ENCODE measurements around the gene RBM33. TPM values are rescaled to one million over a fixed set of nuclear protein-coding genes. Genes with fewer than 3 reads are reported as not detected.
A peak's percentile ranks its signal among the peaks of the same experiment; 100 is the strongest.

The RBM33 gene
- total RNA-seq, 3 donors from 2014 or later = 63.3 to 70.5 (median 66.4) TPM

DNA sequence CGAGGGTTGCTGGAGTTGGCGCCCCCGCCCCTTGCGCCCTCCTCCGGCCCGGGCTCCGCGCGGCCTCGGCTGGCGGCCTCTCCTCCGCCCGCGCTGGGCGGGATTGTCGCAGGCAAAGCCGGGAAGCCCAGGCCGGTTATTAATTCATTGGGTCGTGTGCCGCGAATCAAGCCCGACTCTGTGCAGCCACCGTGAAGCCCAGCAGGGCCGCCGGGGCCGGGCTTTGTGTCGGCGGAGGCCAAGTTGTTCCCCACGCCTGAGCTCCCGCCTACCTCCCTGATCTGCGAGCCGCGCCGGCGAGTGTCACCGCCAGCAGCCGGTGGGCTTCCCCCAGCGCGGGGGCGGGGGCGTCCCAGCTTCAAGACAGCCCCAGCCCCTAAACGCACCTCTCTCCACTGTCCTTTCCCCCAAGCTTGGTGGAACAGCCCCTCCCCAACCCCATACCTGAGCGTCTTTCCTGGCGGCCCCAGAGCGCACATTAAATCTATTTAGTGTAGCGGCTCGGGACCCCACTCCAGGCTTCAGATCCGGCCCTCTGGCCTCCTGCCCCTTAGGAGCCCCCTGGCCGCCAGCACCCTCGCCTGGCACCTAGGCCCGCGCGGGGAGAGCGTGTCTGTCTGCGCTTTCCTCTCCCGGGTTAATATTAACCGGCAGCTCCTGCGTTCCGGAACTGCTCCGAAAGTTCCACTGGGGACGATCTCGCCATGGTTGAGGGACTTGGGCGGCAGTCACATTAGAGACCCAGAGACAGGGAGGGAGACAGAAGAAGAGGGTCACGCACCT is 164.3 kb downstream of the RBM33 start:
- ATAC-seq (no peak), DNase-seq (no peak)
- no peaks in the 10 kb centered on the region for H3K36me3 Mint-ChIP-seq (ENCODE audit: insufficient read depth)
- H3K4me3 Mint-ChIP-seq = no peak overlapping the region
- H3K9me3 Mint-ChIP-seq = no peaks in the 10 kb centered on the region
- peaks cover 71% of the 10 kb centered on the region for H3K27me3 Mint-ChIP-seq (ENCODE audit: low read depth)
- peaks cover 24% of the 10 kb centered on the region for H3K4me1 Mint-ChIP-seq (ENCODE audit: low read depth)

DNA sequence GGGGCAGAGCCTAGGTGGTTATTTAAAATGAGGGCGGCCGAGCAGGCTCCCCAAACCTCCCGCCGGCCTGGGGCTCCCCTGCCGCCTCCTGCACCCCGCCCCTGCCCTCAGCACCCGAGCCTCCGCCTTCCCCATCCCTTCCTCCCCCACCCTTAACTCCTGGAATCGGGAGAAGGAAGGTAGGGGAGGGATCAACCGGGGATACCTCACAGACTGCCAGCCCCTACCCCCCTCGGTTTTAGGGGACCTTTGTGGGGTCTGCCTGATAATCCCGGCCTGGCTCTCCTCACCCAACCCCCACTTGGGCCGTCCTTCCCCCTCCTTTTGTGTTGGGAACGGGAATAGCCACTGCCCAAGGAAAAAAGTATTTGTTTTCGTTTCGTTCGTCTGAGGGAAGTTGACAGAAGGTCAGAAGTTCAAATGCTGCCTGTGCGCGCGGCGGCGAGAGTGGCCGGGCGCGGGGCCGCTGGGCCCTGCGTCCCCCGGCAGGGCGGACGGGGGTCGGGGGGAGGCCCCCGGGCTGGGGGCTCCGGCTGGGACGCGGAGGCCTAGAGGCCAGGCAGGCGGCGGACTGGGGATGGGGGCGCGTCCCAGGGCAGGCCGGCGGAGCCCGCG is 165.0 kb downstream of the RBM33 start:
- DNase-seq (no peak), ATAC-seq (no peak)
- no peaks in the 10 kb centered on the region for H3K36me3 Mint-ChIP-seq (ENCODE audit: insufficient read depth)
- no peaks in the 10 kb centered on the region for H3K9me3 Mint-ChIP-seq
- peaks cover 75% of the 10 kb centered on the region for H3K27me3 Mint-ChIP-seq (ENCODE audit: low read depth)
- H3K4me3 Mint-ChIP-seq = no peak overlapping the region
- H3K4me1 Mint-ChIP-seq (ENCODE audit: low read depth) = peaks cover 22% of the 10 kb centered on the region

DNA sequence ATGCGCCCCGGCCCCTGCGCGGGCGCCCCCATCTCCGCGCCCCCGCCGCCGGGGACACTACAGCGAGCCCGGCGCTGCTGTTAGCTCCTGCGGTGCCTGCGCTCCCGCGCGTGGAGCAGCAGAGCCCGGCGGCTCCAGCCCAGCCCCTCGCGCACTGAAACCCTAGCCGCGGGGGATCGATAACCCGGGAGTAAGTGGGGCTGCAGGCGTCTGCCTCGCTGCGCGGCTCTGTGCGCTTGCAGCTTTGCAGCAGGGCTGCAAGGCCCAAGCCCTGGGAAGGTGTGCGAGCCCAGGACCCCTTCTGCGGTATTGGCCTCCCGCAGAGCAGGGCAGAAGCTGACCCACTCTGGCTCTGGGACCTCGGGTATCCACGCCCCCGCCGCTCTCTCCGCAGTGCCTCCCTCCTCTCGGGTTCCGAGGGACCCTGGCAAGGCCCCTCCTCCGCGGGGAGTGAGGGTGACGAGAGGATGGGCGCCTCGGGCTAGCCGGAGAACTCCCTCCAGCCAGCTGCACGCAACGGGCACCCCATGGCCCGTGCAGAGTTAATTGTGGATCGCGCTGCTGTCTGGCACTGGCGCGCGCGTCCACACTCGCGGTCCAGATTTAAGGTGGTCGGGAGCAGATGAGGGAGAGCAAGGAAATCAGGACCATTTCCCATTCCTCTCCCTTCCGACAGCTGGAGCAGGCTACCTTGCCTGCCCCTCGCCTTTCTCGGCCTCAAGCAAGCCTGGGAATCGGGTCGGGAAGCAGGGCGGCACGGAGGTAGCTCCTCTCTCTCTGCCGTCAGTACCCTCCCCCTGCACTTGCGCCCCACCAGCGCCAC is 165.7 kb downstream of the RBM33 start:
- Mint-ChIP-seq H3K4me3 (no peak overlapping the region), H3K36me3 (ENCODE audit: insufficient read depth) (no peaks in the 10 kb centered on the region), H3K9me3 (no peaks in the 10 kb centered on the region), H3K4me1 (ENCODE audit: low read depth) (peaks cover 21% of the 10 kb centered on the region), H3K27me3 (ENCODE audit: low read depth) (peaks cover 77% of the 10 kb centered on the region)
- DNase-seq (no peak), ATAC-seq (no peak)

DNA sequence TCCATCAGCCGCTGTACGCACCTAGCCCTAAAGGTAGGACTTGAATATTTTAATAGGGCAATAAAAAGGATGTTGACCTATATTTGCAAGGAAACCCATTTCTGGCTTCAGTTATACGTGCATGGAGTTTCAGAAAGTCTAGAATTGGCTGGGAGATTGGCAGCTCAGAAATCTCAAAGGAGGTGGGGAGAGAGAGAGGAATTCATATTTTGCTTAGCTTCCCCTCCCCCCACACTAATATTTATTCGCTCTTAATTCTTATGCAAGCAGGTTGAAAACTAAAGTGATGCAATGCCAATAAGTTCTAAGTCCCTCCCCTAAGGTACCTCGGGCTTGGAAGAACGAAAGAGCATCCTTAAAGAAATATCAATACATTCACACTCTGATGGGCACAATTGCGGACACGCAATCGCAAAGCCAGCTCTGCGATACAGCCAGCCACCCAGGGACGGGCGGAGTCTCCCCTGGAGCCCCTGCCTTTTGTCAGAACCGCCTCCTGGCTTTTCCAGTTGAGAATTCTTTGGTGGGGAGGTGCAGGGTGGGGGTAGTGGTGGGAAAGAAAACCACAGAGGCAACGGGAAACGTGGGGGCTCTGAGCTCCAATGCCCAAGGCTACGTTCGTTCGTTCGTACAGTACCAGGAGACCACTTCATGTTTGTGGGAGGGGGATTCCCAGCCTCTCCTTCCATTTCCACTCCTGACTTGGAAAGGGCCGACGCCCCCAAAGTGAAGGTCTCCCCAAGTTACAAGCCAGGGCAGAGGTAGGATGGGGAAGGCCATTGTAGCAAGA is 166.5 kb downstream of the RBM33 start:
- H3K27me3 Mint-ChIP-seq (ENCODE audit: low read depth) = peaks cover 79% of the 10 kb centered on the region
- H3K9me3 Mint-ChIP-seq = no peaks in the 10 kb centered on the region
- H3K4me1 Mint-ChIP-seq (ENCODE audit: low read depth) = peaks cover 23% of the 10 kb centered on the region
- ATAC-seq (no peak), DNase-seq (no peak)
- H3K36me3 Mint-ChIP-seq (ENCODE audit: insufficient read depth) = no peaks in the 10 kb centered on the region
- H3K4me3 Mint-ChIP-seq = no peak overlapping the region

DNA sequence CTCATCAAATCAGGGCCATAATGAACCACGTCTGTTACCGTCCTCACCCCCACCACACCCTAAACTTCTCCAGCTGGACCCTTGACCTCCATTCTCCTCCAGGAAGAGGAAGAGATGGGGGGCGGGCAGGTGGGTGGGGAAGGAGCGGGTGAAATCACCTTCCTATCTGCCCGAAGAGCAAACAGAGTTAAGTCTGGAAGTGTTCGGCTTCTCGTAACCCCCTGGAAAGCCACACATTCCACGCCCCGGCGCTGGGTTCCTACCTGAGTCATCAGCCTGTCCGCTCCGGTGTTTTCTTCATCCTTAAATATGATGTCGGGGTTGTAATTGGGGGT is 167.1 kb downstream of the RBM33 start:
- no peaks in the 10 kb centered on the region for H3K9me3 Mint-ChIP-seq
- H3K4me3 Mint-ChIP-seq = no peak overlapping the region
- H3K4me1 Mint-ChIP-seq (ENCODE audit: low read depth) = peaks cover 20% of the 10 kb centered on the region

DNA sequence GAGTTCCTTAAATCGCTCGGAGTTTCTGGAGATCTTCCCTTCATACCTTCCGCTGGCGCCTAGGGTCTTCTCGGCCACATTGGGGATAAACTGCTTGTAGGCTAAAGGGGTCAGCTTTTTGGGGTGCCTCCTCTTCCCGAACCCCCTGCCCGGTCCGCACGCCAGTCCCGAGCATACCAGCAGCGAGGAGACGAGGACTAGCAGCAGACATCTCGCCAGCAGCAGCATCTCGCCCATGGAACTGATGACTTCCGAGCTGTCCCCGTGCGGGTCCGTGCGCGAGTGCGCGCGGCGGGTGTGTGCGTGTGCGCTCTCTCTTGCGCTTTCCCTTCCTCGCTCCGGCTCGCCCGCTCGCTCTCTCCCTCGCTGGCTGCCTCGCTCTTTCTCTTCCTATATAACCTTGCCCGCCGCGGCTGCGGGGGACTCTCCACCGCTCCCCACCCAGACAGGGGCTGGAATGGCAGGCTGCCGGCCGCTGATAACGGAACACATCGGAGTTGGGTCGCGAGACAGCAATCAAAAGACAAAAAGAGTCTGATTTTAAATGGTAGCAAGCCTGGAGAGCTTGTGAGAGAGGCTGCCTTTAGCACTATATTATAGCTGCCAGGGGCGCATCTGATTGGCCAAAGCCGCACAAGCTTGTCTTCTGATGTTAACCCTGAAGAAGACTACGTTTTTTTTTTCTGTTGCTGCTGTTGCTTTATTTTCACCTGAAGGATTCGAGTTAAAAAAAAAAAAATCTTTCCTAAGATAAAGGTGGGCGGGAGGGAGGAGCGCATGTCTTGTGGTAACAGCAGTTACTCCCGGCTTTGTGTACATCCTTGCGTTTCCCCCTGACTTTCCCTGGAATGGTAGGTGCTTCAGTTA is 167.7 kb downstream of the RBM33 start, which contains the start of gene SHH:
SHH (minus strand) TSS at position 569 of the 867 bp plus-strand sequence; CDS start at position 228, 341 bp downstream.
- no peaks in the 10 kb centered on the region for H3K36me3 Mint-ChIP-seq (ENCODE audit: insufficient read depth)
- peaks cover 73% of the 10 kb centered on the region for H3K27me3 Mint-ChIP-seq (ENCODE audit: low read depth)
- DNase-seq (no peak), ATAC-seq (no peak)
- peak within 1 kb of the TSS; percentile 65 for H3K4me3 Mint-ChIP-seq
- peaks cover 20% of the 10 kb centered on the region for H3K4me1 Mint-ChIP-seq (ENCODE audit: low read depth)
- H3K9me3 Mint-ChIP-seq = no peaks in the 10 kb centered on the region

More for the DNA sequence above, 167.1 kb downstream of the RBM33 start:
- peaks cover 75% of the 10 kb centered on the region for H3K27me3 Mint-ChIP-seq (ENCODE audit: low read depth)
- DNase-seq (no peak), ATAC-seq (no peak)
- no peaks in the 10 kb centered on the region for H3K36me3 Mint-ChIP-seq (ENCODE audit: insufficient read depth)

DNA sequence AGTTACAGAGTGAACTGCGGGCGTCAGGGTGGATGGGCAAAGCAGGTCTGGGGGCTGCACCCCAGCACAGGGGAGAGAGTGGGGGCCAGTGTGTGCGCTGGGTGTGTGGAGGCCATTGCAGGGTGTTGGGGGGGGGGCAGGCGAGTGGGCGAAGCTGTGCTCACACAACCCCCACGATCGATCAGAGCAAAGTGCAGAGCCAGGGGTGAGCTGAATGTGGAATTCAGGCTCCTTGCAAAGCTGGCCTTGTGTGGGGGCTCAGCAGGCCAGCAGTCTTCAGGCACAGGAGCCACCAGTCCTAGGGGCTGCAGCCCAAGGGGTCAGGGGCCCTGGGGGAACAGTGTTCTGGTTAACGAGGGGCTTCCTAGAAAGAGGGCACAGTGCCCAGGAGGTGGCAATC is 168.7 kb downstream of the RBM33 start:
- DNase-seq = no peak

DNA sequence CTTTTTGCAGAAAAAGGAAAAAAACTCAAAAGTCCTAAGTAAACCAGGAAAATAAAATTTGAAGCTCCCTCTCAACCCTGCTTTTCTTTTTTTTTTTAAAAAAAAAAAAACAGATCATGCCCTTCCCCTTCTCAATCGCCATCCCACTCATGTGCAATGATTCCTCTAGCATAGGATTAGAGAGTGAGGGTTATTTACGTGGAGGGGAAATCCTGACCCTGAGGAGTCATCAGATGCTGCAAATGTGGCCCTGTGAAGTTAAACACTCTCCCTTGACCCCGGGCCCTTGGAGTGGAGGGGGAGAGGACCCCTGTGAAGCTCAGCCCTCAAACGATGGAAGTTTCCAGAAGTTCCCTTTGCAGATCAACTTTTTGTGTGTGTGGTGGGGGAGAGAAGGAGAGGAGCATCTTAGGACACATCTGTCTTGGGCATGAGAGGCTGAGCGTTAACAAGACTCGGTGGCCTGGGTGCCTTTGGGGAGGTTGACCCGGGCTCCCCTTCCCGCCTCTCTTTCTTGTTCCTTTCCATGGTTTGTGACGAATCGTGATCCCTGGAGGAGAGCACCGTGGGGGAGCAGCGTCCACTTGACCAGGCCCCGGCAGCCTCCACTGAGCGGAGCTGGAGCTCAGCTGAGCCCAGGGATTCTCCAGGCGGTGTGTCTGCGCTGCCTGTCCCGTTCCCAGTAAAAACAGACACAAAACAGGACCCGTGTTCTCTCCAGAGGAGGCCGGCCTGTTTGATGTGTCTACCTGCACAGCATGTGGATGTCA is 169.3 kb downstream of the RBM33 start:
- peaks cover 71% of the 10 kb centered on the region for H3K27me3 Mint-ChIP-seq (ENCODE audit: low read depth)
- H3K9me3 Mint-ChIP-seq = no peaks in the 10 kb centered on the region
- no peak for DNase-seq
- ATAC-seq = no peak
- H3K4me3 Mint-ChIP-seq = no peak overlapping the region
- H3K36me3 Mint-ChIP-seq (ENCODE audit: insufficient read depth) = no peaks in the 10 kb centered on the region
- H3K4me1 Mint-ChIP-seq (ENCODE audit: low read depth) = peaks cover 15% of the 10 kb centered on the region

More for the DNA sequence above, 168.7 kb downstream of the RBM33 start:
- H3K4me3 Mint-ChIP-seq = no peak overlapping the region
- H3K27me3 Mint-ChIP-seq (ENCODE audit: low read depth) = peaks cover 68% of the 10 kb centered on the region
- no peak for ATAC-seq
- H3K36me3 Mint-ChIP-seq (ENCODE audit: insufficient read depth) = no peaks in the 10 kb centered on the region
- H3K4me1 Mint-ChIP-seq (ENCODE audit: low read depth) = peaks cover 15% of the 10 kb centered on the region
- H3K9me3 Mint-ChIP-seq = no peaks in the 10 kb centered on the region

DNA sequence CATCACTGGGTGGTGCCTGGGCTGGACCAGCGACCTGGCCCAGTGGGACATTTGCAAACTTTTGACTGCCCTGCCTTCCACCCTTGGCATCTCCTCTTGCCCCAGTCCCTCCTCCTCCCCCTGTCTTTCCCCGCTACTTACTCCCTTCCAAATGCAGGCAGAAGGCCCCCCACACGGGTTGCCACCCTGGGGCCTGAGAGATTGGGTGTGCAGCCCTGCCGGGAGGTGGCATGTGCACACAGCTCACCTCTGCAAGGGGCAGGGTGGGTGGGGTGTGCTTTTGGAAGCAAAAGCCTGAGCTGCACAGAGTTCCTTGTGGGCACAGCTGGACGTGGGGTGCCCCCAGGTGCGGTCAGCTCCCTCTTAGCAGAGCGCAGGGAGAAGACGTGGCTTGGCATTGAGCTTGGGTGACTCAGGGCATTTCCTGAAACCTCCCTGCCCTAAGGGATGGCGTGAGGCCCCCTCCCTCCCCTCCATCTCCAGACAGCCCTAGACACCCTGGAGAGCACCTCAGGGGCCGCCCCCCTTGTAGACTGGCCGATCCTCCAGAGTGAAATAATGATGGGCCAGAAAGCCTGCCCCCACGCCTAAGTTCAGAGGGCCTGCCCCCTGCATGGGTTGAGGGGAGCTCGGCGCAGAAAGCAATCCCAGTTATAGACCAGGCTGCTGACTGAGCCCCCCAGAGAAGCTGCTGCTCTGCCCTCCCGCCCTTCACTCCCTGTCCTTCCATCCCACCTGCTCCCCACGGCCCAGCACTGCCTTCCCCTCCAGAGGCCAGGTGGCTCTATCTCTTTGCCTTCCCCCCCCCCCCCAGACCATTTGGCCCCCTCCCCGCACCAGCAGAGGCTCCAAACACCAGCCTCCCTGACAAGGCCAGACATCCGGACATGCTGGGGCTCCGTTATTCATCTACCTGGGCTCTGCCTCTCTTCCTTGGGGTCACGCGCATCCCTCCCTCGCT is 170.1 kb downstream of the RBM33 start:
- Mint-ChIP-seq H3K27me3 (ENCODE audit: low read depth) (peaks cover 68% of the 10 kb centered on the region), H3K9me3 (no peaks in the 10 kb centered on the region), H3K4me3 (no peak overlapping the region), H3K4me1 (ENCODE audit: low read depth) (peaks cover 15% of the 10 kb centered on the region), H3K36me3 (ENCODE audit: insufficient read depth) (no peaks in the 10 kb centered on the region)
- peak in 1 of 2 donors; percentile 16 for ATAC-seq
- DNase-seq = no peak

DNA sequence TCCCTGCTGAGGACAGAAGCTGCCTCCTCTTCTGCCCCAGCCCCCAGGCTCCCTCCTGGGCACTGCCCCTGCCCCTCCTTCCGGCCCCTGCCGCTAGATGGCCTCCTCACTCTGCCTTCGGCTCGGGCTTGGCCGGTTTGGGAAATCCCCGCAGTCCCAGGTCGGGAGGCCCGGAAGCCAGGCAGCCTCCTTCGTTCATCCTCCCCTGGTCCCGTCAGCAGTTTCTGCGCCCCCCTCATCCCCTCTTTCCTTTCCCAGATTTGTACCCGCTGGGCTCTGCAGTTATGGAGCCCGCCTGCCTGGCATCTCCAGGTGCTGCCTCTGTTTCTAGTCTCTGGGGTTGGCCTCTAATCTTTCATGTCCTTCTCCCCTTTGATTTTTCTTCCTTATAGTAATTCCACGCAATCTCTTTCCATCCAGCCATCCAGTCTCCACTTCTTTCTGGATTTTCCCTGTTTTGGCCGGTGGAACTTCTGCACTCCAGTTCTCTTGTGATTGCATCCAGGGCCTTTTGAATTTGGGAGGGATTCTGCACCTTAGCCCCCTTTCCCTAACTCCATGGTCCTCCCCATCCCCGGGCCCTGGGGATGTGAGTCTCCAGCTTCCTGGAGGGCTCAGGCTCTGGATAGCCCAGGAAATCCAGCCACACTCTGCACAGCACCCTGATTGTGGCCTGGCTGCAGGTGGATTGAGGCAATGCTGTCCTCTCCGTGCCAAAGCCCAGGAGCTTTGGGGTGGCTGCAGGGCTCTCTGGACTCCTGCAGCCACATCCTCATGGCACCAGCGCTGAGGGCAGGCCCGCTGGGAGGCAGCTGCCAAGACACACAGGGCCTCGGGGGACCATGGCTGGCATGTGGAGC is 171.1 kb downstream of the RBM33 start:
- Mint-ChIP-seq H3K4me1 (ENCODE audit: low read depth) (peaks cover 13% of the 10 kb centered on the region), H3K36me3 (ENCODE audit: insufficient read depth) (no peaks in the 10 kb centered on the region), H3K27me3 (ENCODE audit: low read depth) (peaks cover 64% of the 10 kb centered on the region), H3K4me3 (no peak overlapping the region), H3K9me3 (no peaks in the 10 kb centered on the region)
- DNase-seq (peak; percentile 47), ATAC-seq (peak; percentile 73 to 84)

DNA sequence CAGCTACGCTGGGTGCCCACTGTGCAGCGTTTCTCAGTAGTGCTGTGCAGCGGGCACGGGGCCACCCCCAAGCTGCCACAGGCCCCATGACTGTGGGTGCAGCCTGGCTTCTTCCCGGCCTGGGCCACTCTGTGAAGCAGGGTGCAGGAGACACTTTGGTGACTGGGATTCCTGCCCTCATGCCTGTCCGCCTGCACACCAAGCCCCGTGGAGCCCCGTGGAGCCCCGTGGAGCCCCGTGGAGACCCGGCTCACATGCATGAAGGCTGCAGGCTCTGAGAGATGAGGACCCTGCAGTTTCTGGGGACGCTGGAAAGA is 171.7 kb downstream of the RBM33 start:
- Mint-ChIP-seq H3K4me1 (ENCODE audit: low read depth) (peaks cover 11% of the 10 kb centered on the region), H3K27me3 (ENCODE audit: low read depth) (peaks cover 60% of the 10 kb centered on the region), H3K36me3 (ENCODE audit: insufficient read depth) (no peaks in the 10 kb centered on the region), H3K9me3 (no peaks in the 10 kb centered on the region), H3K4me3 (no peak overlapping the region)
- no peak for ATAC-seq
- DNase-seq = no peak

All from activated T-cell treated with anti-CD3 and anti-CD28 coated beads, Interleukin-2, amount 50 U/mL, for 4 hours (primary cell).